ENCODE measurements around the gene PAWR.

DNA sequence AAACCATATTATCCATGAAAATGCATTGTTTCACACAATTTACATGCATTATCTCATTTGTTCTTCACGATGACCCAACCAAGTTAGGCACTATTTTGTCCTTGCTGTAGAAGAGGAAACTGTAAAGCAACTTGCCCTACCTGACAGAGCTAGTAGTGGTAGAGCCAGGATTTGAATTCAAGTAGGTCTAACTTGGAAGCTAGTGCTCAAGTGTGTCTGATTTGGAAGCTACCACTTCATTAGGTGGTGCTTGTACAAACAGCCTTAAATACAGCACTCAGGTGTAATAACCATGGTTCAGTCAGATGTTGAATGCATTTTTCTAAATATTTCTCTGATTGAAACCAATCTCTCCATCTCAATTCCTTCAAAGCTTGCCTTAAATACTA lies 123.6 kb downstream of the PAWR start:
- TF ChIP-seq, protein P1, sequence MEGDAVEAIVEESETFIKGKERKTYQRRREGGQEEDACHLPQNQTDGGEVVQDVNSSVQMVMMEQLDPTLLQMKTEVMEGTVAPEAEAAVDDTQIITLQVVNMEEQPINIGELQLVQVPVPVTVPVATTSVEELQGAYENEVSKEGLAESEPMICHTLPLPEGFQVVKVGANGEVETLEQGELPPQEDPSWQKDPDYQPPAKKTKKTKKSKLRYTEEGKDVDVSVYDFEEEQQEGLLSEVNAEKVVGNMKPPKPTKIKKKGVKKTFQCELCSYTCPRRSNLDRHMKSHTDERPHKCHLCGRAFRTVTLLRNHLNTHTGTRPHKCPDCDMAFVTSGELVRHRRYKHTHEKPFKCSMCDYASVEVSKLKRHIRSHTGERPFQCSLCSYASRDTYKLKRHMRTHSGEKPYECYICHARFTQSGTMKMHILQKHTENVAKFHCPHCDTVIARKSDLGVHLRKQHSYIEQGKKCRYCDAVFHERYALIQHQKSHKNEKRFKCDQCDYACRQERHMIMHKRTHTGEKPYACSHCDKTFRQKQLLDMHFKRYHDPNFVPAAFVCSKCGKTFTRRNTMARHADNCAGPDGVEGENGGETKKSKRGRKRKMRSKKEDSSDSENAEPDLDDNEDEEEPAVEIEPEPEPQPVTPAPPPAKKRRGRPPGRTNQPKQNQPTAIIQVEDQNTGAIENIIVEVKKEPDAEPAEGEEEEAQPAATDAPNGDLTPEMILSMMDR (conservative IDR thresholded peaks at IDR 0.05): no peak
- TF ChIP-seq ZFX (IDR thresholded peaks at IDR 0.05): no peak

Measured in C4-2B (cell line).